Measurements from ENCODE around the gene WNT7B.

WNT7B gene

DNA sequence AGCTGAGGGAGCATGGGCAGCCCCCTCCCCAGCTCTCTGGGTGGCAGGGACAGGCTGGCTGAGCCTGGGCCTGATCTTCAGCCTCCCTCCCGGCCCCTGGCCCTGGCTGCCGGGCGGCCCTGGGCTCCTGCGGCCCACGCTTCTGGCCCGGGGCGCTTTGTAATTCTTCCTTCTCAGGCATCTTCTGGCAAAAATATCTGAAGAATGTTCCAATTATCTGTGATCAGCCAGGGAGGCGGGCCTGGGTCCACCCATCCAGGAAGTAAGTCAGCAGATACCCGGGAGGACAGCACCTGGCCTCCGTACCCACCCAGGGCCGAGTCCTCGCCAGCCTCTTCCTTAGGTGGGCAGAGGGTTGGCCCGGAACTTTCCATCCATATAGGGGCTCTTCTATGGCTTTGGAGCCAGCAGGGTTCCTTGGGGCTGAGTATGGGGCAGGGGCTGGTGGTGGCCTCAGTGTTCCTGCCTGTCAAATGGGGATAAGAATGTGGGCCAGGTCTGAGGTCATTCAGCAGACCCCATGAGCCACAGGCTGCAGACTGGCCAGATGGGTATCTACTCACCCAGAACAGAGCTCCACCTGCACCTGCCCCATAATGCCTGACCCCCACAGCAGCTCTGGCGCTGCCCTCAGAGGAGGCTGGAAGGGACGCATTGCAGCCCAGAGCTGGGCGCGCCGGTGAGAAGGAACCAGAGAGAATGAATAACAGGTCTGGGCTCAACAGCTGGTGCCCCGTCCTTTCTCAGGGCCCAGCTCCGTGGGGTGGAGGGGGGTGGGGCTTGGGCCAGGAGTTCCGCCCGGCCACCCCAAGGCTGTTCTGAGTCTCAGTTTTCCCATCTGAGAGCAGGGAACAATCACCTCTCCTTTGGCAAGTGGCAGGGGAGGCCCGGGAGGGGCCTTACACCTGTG lies 16.2 kb downstream of the WNT7B start:
- no peak for DNase-seq

DNA sequence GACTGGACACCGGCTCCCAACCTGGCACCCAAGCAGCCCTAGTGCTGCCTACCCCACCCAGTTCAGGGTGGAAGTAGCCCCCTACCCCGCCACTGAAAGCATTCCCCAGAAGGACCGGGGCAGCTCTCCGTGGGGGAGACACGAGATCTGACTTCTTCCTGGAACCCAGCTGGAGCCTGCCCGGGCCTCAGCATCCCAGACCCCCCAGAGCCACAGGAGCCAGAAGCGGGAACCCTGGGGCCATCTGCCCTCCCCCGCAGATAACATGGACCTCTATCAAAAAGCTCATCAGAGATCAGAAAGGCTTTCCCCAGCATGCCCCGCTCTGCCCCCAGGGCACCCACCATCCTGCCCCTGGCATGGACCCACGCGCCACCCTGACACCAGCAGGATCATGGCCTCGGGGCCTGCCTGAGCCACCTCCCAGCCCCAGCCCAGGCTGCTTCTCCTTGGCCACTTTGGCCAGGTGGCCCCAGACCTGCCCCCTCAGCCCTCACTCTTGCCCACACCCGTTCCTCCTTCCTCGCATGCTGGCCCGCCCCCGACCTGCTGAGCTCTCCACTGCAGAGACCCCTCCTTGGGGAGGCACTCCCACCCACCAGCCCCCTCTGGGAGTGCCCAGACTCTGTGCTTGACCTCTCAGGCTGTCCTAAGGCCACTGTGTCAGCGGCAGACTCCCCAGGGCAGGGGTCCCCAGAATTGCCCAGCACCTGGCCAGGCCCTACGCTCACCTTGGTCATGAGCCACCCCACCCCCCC lies 17.1 kb downstream of the WNT7B start:
- no peak for DNase-seq

DNA sequence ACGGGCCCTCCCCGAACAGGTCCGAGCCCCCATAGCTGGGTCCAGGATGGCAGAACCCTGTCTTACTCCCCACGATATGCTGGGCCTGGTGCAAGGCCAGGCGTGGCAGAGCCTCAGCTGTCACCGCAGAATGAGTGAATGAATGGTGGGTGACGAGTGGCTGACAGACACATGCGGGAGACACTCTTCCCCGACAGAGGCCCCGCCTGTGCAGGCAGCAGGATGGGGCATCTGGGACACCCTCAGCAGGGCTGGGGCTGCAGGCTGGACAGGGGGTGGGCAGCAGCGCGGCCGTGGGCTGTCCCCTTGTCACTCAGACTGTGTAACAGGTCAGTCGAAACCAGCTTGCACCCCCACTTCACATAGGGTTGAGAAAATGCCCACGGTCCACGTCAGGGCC lies 18.0 kb downstream of the WNT7B start:
- no peak for DNase-seq

- DNase-seq = no peak
These were observed 19.1 kb downstream of the WNT7B start for GRCh38 chr22:45957826-45958225.

GRCh38 chr22:45953178-45953577 lies 23.8 kb downstream of the WNT7B start:
- DNase-seq = no peak

GRCh38 chr22:45952553-45952952 lies 24.4 kb downstream of the WNT7B start:
- no peak for DNase-seq

GRCh38 chr22:45952151-45952550 lies 24.8 kb downstream of the WNT7B start:
- no peak for DNase-seq

- DNase-seq = no peak
These were observed 27.1 kb downstream of the WNT7B start for GRCh38 chr22:45949891-45950290.

DNA sequence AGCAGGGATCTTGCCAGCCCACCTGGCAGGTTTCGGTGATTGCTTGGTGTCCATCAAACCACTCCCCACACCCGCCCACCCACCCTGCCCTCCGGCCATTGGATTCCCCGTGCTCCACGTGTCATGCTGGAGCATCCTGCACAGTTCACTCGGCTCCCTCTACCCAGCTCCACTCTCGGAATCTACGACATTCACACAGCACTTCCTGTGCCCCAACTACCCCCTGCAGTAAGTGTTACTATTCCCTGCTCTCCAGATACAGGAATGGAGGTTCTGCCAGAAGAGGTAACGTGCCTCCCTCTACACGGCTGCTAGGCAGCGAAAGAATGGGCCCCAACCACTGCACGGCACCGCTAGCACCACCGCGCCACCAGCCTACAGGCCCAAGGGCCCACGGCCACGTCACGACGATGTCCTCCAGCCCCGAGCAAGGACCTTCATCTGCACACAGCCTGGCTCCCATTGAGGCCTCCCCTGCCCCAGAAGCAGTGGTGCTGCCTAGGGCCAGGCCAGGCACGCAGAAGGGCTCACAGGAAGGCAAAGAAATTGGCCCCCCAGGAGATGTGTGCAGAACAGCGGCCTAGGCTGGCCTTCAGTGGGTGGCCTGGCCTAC lies 27.6 kb downstream of the WNT7B start:
- DNase-seq = no peak

GRCh38 chr22:45948081-45948648 lies 28.8 kb downstream of the WNT7B start:
- DNase-seq = peak in 9 of 56 donors; percentile 10 to 52 (median 21)

- peak in 50 of 56 donors; percentile 6 to 84 (median 54) for DNase-seq
These were observed 30.0 kb downstream of the WNT7B start for GRCh38 chr22:45946805-45947600.

- no peak for DNase-seq
These were observed 31.3 kb downstream of the WNT7B start for GRCh38 chr22:45945621-45946106.

- DNase-seq = no peak
These were observed 34.0 kb downstream of the WNT7B start for GRCh38 chr22:45942787-45943493.

- DNase-seq = no peak
These were observed 34.6 kb downstream of the WNT7B start for GRCh38 chr22:45942344-45942743.

- no peak for DNase-seq
These were observed 38.0 kb downstream of the WNT7B start for GRCh38 chr22:45938913-45939312.

DNA sequence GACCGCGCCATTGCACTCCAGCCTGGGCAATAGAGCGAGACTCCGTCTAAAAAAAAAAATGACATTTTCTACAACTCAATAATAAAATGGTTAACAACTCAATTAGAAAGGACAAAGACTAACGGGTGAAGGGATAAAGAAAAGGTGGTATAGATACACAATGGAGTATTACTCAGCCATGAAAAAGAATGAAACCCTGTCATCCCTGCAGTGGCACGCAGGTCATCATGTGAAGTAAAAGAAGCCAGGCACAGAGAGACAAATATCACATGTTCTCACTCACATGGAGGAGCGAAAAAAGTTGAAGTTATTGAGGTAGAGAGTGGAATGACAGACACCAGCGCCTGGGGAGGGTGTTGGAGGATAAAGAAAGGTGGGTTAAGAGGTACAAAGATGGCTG lies 39.0 kb downstream of the WNT7B start:
- DNase-seq = no peak

DNA sequence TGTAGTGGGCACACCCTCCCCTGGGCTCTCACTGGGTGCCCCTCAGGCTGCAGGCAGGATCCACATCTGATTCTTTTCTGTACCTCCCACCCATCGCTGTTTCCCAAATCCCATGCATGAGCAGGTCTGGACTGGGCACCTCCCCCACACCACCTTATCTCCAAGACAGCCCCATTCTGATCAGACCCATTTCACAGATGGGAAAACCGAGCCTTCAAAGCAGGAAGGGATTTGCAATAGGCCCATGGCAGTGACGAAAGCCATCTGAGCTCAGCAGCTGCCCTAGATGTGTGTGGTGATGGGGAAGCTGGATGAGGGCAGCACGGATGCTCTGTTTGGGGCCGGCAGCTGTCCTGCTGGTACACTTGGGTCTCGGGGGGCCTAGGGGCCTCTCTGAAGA lies 41.4 kb downstream of the WNT7B start:
- no peak for DNase-seq

DNA sequence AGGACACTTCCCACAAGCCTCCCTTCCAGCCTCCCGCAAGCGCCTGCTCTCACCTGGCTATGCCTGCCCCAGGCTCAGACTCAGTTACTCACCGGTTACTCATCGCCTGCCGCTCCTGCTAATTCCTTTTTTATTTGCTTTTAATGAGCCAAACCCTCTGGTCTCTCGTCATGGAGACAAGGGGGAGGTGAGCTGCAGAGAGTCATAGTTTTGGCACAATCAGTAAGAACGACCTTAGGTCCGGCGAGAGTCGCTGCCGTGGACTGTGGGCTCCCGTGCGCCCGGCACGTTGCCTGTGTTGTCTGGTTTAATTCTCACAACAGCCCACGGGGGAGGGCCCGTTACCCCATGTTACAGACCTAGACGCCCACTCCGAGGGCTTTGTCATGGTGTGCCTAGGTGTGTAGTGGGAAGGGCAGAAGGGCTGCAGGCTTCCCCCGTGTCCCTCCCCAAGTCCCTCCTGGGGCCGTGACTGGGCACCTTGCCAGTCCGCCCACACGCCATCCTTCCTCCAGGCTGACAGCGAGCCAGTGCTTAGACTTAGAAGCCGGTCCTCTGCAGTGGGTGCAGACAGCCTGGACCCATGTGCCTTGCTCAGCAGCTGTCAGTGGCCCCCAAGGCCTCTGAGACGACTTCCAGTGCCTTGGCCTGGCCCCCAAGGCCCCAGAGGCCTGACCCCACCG lies 42.2 kb downstream of the WNT7B start:
- DNase-seq = peak in 24 of 56 donors; percentile 8 to 63 (median 34)

DNA sequence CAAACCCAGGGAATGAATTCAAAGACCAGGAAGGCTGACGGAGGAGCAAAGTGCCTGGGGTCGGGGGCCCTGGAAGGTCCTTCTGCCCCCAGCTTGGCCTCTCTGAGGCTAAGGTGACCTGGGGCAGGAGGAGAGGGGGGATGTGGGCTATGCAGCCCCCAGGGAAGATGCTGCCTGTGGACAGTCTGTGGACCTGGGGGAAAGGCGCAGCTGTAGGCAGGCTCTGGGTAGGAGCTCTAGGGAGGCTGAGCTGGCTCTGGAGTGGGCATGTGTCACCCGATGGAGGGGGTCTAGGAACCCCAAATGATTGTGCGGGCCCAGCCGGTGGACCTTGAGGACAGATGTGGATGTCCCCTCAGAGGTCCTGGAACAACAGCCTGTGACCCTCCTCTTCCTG lies 42.8 kb downstream of the WNT7B start:
- DNase-seq = no peak
